PC-3 (cell line): ENCODE results near the gene SLC38A10. TPM values are rescaled to one million over a fixed set of nuclear protein-coding genes. Genes with fewer than 3 reads are reported as not detected.
A peak's percentile ranks its signal among the peaks of the same experiment; 100 is the strongest.

Experiments
- ATAC-seq: fragments of 200-7000 bp; cut with Tn5 transposase; 2 replicates; pipeline ENCODE4 v1.9.1; 2020; ENCODE audit warnings: mild to moderate bottlenecking, moderate library complexity
- BruUV-seq: library from RNA; stranded (reverse); fragments of 400-500 nt; replicated peaks from 2 replicates; lab custom pipeline; 2021; lab: Mats Ljungman, UMichigan
- CTCF ChIA-PET: fragments of 300-600 bp; sonication (Branson Sonifier 250); formaldehyde crosslinking; loops from one replicate; lab custom pipeline; 2022; ENCODE audit warnings: antibody characterized with exemption; lab: Charles Lee
- POLR2A ChIA-PET: fragments of 300-600 bp; sonication (Branson Sonifier 250); formaldehyde crosslinking; loops from one replicate; lab custom pipeline; 2022; ENCODE audit warnings: antibody characterized with exemption; ENCODE audit not compliant: unreplicated experiment; lab: Charles Lee
- DNase-seq: peaks from one replicate; pipeline ENCODE4 v3.0.0-alpha.2; 2015
- H2AFZ ChIP-seq: fragments of 300-600 bp; sonication (generic); 2 replicates; pipeline ENCODE4 v1.6.0; 2016; ENCODE audit warnings: antibody characterized with exemption, low read length
- H3F3A ChIP-seq: fragments of 300-600 bp; sonication (generic); one replicate; pipeline ENCODE4 v1.6.0; 2017; ENCODE audit warnings: antibody characterized with exemption, low read length, control low read depth, mild to moderate bottlenecking; ENCODE audit not compliant: unreplicated experiment
- H3K27ac ChIP-seq: fragments of 300-600 bp; sonication (generic); 2 replicates; pipeline ENCODE4 v1.5.1; 2016; ENCODE audit warnings: mild to moderate bottlenecking, low read length
- H3K27me3 ChIP-seq: fragments of 300-600 bp; sonication (generic); 2 replicates; pipeline ENCODE4 v1.6.1; 2016; ENCODE audit warnings: low read length, mixed read lengths
- H3K36me3 ChIP-seq: fragments of 300-600 bp; sonication (generic); 2 replicates; pipeline ENCODE4 v1.6.1; 2016; ENCODE audit warnings: low read depth, mixed run types, low read length, mixed read lengths
- H3K4me1 ChIP-seq: fragments of 300-600 bp; sonication (generic); 2 replicates; pipeline ENCODE4 v1.5.1; 2016; ENCODE audit warnings: low read length; ENCODE audit not compliant: insufficient read depth
- H3K4me2 ChIP-seq: fragments of 300-600 bp; sonication (generic); 2 replicates; pipeline ENCODE4 v1.6.0; 2016; ENCODE audit warnings: low read length
- H3K4me3 ChIP-seq: fragments of 300-600 bp; sonication (generic); 2 replicates; pipeline ENCODE4 v1.5.1; 2016; ENCODE audit warnings: mild to moderate bottlenecking, low read length, mixed read lengths
- H3K79me2 ChIP-seq: fragments of 300-600 bp; sonication (generic); 2 replicates; pipeline ENCODE4 v1.6.1; 2017; ENCODE audit warnings: low read length, mixed read lengths
- H3K9ac ChIP-seq: fragments of 300-600 bp; sonication (generic); 2 replicates; pipeline ENCODE4 v1.6.0; 2016; ENCODE audit warnings: mild to moderate bottlenecking, low read length
- H3K9me2 ChIP-seq: fragments of 300-600 bp; sonication (generic); replicated peaks from 2 replicates; pipeline ENCODE4 v1.6.1; 2016; ENCODE audit warnings: mixed run types, low read length, mixed read lengths
- H3K9me3 ChIP-seq: fragments of 300-600 bp; sonication (generic); 2 replicates; pipeline ENCODE4 v1.6.1; 2016; ENCODE audit warnings: low read length, mixed read lengths
- H4K20me1 ChIP-seq: fragments of 300-600 bp; sonication (generic); 2 replicates; pipeline ENCODE4 v1.6.1; 2016; ENCODE audit warnings: low read length, mixed read lengths
- EZH2 ChIP-seq: fragments of 300-600 bp; sonication (generic); IDR thresholded peaks from one replicate; pipeline ENCODE4 v1.6.1; 2017; ENCODE audit warnings: antibody characterized with exemption, mild to moderate bottlenecking, low read length; ENCODE audit not compliant: unreplicated experiment
- EZH2phosphoT487 ChIP-seq: fragments of 300-600 bp; sonication (generic); IDR thresholded peaks from 2 replicates; pipeline ENCODE4 v1.6.1; 2018; ENCODE audit warnings: mild to moderate bottlenecking, antibody characterized with exemption, low read length, borderline replicate concordance
- intact Hi-C: fragments of 100-400 bp; cut with micrococcal nuclease; formaldehyde crosslinking; loops from 2 replicates; pipeline ENCODE4 v1.9.0; 2023
- total RNA-seq: library from RNA; depleted of rRNA; stranded (reverse); fragments of >200 nt; gene quantifications from 2 replicates; pipeline ENCODE4 v1.2.3, GENCODE V29; 2014
- TF ChIP-seq, protein P1 (sequence below): fragments of 300-600 bp; sonication (generic); conservative IDR thresholded peaks from 2 replicates; pipeline ENCODE4 v1.5.1; 2017; ENCODE audit warnings: antibody characterized with exemption, low read depth, mild to moderate bottlenecking, low read length

The SLC38A10 gene
- total RNA-seq, 1 experiment from 2014 or later, result 77.8 TPM

DNA sequence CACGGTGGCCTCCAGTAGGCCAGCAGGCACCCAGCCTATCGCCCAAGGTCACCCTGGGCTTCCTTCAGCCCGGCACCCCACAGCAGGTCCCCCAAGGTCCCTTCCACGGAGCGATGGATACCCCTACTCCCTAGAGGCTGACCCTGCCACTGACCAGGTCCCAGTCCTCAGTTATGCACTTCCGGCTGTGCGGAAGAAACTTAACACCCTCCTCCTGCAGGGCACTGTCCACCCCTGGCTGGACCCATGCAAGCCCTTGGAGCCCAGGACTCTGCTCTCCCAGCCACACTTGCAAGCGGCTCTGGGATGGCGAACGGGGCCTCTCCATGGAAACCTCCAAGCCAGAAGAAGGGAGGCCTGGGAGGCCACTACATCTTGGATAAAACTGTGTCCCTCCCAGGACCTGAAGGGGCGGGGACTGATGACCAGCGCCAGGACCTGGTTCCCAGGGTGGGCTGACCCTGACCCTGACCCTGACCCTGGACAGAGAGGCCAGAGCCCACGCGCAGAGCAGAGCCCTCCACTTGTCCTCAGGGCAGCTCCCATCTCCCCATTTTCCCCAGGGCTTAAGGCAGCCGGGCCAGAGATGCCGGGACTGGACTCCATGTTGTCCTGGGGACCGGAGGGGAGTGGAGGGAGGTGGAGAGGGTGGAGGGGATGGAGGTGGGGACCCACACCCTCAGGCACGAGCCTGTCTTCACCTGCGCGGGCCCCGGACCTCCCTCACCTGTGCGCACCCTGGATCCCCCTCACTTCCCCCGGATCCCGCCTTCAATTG, 73.1 kb downstream of the SLC38A10 start:
- Histone ChIP-seq H3K36me3 (no peaks in the 10 kb centered on the region), H3K27me3 (no peaks in the 10 kb centered on the region), H3K9me3 (0 out of 2 replicates have a peak, but pooled peaks cover 3% of the 10 kb centered on the region), H3K4me1 (peaks cover 19% of the 10 kb centered on the region), H2AFZ (peak overlapping the region; percentile 95), H3K27ac (no peak overlapping the region), H3F3A (no peaks in the 10 kb centered on the region), H3K79me2 (peaks cover 19% of the 10 kb centered on the region), H3K9me2 (no peaks in the 10 kb centered on the region), H3K4me2 (peak overlapping the region; percentile 98), H3K4me3 (peak overlapping the region; percentile 91), H4K20me1 (no peaks in the 10 kb centered on the region), H3K9ac (peak overlapping the region; percentile 83)
- ChIA-PET CTCF (interaction anchor here (1.0 kb wide), 1 partner anchor 16 kb away, joined by 3 read pairs; no protein-coding TSS in a partner anchor), POLR2A (no interaction called here)
- TF ChIP-seq, protein P1, sequence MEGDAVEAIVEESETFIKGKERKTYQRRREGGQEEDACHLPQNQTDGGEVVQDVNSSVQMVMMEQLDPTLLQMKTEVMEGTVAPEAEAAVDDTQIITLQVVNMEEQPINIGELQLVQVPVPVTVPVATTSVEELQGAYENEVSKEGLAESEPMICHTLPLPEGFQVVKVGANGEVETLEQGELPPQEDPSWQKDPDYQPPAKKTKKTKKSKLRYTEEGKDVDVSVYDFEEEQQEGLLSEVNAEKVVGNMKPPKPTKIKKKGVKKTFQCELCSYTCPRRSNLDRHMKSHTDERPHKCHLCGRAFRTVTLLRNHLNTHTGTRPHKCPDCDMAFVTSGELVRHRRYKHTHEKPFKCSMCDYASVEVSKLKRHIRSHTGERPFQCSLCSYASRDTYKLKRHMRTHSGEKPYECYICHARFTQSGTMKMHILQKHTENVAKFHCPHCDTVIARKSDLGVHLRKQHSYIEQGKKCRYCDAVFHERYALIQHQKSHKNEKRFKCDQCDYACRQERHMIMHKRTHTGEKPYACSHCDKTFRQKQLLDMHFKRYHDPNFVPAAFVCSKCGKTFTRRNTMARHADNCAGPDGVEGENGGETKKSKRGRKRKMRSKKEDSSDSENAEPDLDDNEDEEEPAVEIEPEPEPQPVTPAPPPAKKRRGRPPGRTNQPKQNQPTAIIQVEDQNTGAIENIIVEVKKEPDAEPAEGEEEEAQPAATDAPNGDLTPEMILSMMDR, result no peak
- TF ChIP-seq EZH2phosphoT487, result no peak
- no peak for TF ChIP-seq EZH2
- TSS peak; percentile 32 for BruUV-seq
- no peak; the same call in 1 of the 2 replicates for ATAC-seq
- DNase-seq, result no peak
- intact Hi-C loops, result no loop called here

DNA sequence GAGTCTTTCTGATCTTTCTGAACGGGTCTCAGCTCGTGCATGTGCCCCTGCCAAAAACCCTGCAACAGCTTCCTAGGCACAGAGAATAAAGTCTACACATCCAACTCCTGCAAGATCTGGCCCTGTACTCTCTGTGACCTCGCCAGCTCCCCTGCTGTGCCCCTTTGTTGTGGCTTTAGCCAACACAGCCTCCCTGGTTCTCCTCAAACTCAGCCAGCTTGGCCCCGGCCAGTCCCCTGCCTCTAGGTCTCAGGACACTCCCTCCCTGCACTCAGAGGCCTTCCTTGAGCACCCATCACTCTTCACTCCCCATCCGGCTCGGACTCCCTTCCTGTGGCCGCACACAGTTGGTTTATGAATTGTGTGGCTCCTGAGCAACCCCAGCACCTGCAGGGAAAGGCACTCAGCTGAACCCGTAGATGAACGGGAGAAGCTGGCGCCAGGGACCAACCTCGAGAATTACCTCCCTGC, 73.7 kb downstream of the SLC38A10 start:
- H2AFZ ChIP-seq, result no peak overlapping the region
- ChIA-PET CTCF (no interaction called here), POLR2A (no interaction called here)
- H4K20me1 ChIP-seq, result no peaks in the 10 kb centered on the region
- intact Hi-C loops, result no loop called here
- H3K27ac ChIP-seq, result no peak overlapping the region
- ATAC-seq, result no peak
- H3K36me3 ChIP-seq, result no peaks in the 10 kb centered on the region
- H3K9me3 ChIP-seq, result 0 out of 2 replicates have a peak, but pooled peaks cover 3% of the 10 kb centered on the region
- BruUV-seq, result no TSS peak
- H3K4me1 ChIP-seq, result peaks cover 19% of the 10 kb centered on the region
- H3K4me2 ChIP-seq, result peak overlapping the region; percentile 98
- H3K9me2 ChIP-seq, result no peaks in the 10 kb centered on the region
- DNase-seq, result no peak
- TF ChIP-seq, protein P1, result no peak
- TF ChIP-seq EZH2phosphoT487, result no peak
- no peak for TF ChIP-seq EZH2
- no peak overlapping the region for H3K9ac ChIP-seq
- no peaks in the 10 kb centered on the region for H3F3A ChIP-seq
- peak overlapping the region; percentile 91 for H3K4me3 ChIP-seq
- peaks cover 19% of the 10 kb centered on the region for H3K79me2 ChIP-seq
- H3K27me3 ChIP-seq, result no peaks in the 10 kb centered on the region
